Activated T-helper 9 cell treated with anti-CD3 and anti-CD28 coated beads, Interleukin-2, amount 50 U/mL, for 16 hours (primary cell): ENCODE data around the gene HMMR.
"Not testable (repeated sequence)": the region's sequence is repeated elsewhere in the genome, so short reads cannot be mapped to it uniquely, and the experiment has no call there.

Experiments
- DNase-seq: peaks from one replicate; pipeline ENCODE4 v3.0.0-alpha.2; 2020; ENCODE audit warnings: low read depth

The HMMR gene, protein sequence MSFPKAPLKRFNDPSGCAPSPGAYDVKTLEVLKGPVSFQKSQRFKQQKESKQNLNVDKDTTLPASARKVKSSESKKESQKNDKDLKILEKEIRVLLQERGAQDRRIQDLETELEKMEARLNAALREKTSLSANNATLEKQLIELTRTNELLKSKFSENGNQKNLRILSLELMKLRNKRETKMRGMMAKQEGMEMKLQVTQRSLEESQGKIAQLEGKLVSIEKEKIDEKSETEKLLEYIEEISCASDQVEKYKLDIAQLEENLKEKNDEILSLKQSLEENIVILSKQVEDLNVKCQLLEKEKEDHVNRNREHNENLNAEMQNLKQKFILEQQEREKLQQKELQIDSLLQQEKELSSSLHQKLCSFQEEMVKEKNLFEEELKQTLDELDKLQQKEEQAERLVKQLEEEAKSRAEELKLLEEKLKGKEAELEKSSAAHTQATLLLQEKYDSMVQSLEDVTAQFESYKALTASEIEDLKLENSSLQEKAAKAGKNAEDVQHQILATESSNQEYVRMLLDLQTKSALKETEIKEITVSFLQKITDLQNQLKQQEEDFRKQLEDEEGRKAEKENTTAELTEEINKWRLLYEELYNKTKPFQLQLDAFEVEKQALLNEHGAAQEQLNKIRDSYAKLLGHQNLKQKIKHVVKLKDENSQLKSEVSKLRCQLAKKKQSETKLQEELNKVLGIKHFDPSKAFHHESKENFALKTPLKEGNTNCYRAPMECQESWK

DNA sequence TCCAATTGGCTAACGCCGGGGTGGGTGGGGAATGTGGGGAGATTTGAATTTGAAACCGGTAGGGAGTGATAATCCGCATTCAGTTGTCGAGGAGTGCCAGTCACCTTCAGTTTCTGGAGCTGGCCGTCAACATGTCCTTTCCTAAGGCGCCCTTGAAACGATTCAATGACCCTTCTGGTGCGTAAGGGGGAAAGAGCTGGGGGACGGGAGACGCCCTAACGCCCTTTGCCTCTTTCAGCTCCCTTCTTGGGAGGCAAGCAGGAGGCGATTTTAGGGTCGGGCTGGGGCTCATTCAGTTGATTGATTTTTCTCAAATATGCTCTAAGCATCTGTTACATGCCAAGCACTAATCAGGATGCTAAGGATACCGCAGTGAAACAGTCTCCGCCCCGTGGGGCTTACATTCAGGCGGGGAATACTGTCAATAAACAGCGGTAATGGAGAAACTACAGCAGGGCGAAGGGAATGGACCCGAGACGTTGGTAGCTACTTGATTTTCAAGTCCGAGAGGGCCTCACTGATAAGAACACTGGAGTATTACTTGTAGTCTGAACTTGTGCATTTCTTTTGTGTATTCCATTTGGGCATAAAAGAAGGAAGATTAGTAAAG is at the start of gene HMMR:
HMMR (plus strand) TSS at position 71 of the 610 bp plus-strand sequence; CDS start at position 132, 61 bp downstream.
- no peak for DNase-seq

DNA sequence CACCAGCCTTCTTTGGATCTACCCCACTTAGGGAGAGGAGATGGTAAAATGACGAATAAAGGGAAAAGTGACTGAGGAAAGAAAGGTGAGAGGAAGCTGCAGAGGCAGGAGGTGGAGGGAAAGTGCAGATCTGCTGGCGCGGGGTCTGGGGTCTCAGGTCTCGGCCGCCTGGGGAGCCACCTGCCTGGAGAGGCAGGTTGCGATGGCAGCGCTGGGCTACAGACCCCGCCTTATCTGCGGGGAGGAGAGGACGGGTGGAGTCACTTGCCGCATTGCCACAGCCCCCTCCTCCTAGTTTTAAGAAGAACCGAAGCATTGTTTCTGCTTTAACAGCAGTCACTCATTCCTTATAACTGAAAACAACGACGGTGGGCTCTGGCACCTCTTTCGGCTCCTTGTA is 44.8 kb upstream of the HMMR start:
- DNase-seq = not testable (repeated sequence)

DNA sequence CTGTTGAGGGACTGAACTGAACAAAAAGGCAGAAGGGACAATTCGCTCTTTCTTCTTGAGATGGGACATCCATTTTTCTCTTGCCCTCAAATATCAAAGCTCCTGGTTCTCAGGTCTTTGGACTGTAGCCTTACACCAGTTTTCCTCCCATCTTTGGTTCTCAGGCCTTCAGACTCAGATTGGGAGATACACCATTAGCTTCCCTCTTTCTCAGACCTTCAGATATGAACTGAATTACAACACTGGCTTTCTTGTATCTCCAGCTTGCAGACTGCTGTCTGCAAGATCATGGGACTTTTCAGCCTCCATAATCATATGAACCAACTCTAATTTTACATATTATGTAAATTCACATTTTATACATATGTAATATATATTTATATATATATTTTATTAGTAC is 35.6 kb upstream of the HMMR start:
- no peak for DNase-seq

DNA sequence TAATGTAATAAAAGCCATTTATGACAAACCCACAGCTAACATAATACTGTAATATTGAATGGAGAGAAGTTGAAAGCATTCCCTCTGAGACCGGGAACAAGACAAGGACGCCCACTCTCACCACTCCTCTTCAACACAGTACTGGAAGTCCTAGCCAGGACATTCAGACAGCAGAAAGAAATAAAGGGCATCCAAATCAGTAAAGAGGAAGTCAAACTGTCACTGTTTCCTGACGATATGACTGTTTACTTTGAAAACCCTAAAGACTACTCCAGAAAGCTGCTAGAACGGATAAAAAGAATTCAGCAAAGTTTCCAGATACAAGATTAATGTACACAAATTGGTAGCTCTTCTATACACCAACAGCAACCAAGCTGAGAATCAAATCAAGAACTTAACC is 34.3 kb upstream of the HMMR start:
- not testable (repeated sequence) for DNase-seq

DNA sequence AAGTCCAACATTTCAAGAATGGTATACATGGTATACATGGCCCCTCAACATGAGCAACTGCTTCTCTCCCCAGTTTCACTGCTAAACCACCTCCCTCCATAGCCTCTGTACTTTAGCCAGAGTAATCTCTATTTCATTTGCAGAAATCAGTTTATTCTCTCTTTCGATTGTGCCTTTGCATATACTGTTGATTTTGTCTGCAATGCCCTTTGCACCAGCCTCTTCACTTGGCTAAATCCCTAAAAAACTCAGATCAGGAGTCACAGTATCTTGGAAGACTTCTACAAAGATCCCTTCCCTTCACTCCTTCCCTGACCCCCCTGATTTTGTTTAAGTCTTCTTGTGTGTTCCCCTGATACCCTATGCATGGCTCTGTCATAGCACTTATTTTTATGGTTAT is 27.9 kb upstream of the HMMR start:
- DNase-seq = no peak

DNA sequence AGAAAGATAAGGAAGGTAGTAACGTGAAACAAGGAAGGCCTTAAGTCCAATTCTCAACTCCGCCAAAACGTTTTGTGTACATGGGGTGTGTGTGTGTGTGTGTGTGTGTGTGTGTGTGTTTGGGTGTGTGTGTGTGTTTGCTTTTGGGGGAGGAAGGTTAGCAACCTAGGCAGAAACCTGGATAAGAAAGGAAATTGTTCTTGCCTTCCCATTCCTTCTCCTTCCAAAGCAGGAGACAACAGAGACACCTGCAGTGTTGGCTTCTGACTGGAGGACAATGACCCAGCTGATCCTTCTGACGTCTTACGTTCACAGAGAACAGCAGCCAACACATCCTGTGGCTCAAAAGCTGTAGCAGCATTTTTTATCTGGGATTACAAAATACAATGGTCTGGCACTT is 27.2 kb upstream of the HMMR start:
- DNase-seq = no peak

DNA sequence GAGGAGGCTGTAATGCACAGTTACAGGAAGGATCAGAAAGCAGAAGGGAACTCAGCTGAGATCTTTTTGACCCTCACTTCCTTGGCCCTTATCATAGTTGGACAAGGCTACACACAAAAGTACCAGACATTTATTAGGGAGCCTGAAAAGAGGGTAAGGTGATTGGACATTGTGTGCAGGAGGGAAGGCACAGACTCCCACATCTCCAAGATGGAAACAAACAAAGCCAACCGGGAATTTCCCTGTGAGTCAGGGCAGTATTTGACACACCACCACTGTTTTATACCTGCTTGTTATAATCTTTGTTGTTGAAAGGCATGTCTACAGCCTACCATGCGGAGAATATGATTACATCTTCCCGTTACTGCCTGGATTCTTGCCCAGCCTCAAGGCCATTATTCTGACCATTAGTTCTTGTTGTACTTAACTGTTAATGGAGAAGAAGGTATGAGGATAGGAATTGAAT is 26.0 kb upstream of the HMMR start:
- no peak for DNase-seq

DNA sequence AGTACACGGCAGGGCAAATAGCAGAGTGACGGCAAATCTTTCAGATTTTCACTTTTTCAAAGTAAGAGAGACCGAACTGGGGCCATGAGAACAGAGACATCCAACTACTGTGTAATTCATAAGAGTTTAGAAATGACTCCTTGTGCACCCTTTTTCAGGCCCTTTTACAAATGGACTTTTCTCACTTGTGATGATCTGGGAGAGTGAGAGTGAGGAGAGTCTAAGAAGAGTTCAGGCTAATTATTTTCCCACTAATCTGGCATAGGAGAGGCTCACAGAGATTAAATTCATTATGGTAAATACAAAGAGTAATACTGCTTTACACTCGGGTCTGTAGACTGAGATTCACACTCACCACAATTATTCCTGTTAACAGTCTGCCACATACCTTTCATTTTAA is 23.9 kb upstream of the HMMR start:
- DNase-seq = no peak

DNA sequence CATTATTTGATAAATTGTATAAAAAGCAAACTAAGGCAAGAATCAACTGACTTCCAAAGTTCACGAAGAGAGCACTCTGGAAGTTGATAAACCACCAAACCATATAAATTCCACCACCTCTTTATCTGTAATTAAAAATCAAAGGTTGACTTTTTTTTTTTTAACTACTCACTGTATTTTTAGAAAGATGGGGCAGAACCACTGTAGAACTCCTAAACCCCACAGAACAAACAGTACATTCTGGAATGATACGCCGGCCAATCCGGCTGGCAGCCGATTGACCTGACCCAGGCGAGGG is 23.5 kb upstream of the HMMR start:
- DNase-seq = no peak

DNA sequence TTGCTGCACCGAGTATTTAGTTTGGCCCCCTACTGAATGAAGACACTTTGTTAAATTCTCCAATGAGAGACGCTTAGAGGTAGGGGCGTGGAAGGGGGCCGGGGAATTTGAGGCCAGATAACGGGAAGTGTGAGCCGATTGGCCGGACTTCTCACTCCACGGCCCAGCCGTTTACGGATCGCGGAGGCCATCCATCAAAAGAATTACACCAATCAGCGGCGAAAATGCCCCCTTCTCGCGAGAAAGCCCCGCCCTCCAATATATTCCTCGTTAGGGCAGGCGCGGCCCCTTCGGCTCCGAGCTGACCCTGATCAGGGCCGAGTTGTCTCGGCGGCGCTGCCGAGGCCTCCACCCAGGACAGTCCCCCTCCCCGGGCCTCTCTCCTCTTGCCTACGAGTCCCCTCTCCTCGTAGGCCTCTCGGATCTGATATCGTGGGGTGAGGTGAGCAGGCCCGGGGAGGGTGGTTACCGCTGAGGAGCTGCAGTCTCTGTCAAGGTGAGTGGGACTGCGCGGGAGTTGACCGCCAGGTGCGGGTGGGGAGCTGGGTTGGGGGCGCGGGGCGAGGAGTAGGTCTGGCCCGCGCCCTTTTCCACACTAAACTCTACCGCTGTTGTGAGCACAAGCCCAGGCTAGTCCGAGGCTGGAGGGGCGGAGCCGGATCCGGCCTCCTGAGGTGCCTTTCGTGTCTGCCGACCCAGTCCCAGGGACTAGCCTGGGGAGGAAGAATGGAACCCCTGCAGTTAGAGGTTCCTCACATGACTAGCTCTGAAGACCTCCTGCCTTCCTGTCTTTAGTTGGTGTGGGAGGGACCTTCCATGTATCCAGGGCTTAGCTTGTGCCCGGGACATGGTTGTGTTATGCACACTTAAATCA is 22.9 kb upstream of the HMMR start, which contains the start of gene CCNG1:
CCNG1 (plus strand) TSS at position 287 of the 874 bp plus-strand sequence. CDS start 1,662 bp downstream, outside the sequence.
- peak; percentile 78 for DNase-seq

DNA sequence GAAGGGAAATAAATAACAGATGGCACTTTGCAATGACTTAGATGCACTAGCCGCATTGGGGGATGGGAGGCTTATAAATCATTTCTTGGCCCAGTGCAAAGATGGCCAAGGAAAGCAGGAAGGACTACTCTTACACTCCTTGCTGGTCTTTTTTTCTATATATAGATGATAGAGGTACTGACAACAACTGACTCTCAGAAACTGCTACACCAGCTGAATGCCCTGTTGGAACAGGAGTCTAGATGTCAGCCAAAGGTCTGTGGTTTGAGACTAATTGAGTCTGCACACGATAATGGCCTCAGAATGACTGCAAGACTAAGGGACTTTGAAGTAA is 21.4 kb upstream of the HMMR start:
- no peak for DNase-seq

DNA sequence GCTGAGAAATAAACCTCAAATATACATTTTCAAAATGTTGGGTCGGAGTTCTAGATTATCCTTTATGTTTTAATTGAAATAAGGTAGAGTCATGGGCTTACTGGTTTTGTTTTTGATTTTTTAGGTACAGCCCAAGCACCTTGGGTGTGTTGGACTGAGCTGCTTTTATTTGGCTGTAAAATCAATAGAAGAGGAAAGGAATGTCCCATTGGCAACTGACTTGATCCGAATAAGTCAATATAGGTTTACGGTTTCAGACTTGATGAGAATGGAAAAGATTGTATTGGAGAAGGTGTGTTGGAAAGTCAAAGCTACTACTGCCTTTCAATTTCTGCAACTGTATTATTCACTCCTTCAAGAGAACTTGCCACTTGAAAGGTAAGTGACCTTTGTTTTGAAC is 19.5 kb upstream of the HMMR start:
- DNase-seq = no peak

DNA sequence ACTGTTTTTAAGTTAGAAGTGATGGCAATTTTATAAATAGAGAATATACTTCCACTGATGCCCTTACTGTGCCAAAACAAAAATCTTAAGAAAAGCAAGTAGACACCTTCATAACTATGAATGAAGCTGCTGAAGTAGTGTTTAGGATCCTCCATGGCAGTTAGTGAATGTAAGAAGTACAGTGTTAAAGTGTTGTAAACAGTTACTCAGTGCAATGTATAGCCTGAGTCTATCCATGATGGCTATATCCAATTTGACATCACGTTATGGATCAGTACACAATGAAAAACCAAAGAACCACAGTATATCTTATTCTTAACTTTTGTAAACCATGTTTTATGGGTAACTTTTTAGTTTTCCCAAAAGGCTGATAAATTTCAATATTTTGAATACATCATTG is 15.9 kb upstream of the HMMR start:
- no peak for DNase-seq

DNA sequence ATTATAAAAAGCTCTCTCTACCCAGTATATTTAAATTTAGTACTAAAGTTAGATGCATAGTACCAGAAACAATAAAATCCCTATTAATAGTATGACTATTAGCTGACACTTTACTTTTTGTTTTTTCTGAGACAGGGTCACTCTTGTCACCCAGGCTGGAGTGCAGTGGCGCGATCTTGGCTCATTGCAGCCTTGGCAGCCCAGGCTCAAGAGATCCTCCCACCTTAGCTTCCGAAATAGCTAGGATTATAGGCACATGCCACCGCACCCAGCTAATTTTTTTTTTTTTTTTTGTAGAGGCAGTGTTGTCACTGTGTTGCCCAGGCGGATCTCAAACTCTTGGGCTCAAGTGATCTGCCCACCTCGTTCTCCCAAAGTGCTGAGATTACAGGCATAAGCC is 15.1 kb upstream of the HMMR start:
- no peak for DNase-seq

DNA sequence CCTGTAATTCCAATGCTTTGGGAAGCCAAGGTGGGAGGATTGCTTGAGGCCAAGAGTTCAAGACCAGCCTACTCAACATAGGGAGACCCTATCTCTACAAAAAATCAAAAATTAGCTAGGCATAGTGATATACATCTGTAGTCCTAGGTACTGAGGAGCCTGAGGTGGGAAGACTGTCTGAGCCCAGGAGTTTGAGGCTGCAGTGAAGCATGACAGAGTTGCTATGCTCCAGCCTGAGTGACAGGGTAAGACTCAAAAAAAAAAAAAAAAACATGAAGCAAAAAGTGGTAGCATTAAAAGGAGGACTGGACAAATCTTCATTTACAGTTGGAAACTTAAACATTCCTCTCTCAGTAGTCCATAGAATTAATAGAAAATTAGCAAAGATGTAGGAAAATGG is 13.2 kb upstream of the HMMR start:
- no peak for DNase-seq

DNA sequence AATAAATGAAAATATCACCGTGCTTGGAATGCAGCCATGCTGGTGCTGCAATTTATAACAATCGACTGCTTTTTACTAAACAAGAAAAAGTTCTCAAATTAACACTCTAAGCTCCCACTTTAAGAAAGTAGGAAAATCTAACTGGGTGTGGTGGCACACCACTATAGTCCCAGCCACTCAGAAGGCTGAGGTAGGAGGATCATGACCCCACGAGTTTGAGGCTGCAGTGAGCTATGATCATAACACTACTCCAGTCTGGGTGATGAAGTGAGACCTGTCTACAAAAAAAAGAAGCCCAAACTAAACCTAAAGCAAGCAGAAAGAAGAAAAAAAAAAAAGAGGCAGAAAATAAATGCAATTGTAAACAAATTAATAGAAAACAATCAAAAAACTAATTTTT is 12.6 kb upstream of the HMMR start:
- no peak for DNase-seq

DNA sequence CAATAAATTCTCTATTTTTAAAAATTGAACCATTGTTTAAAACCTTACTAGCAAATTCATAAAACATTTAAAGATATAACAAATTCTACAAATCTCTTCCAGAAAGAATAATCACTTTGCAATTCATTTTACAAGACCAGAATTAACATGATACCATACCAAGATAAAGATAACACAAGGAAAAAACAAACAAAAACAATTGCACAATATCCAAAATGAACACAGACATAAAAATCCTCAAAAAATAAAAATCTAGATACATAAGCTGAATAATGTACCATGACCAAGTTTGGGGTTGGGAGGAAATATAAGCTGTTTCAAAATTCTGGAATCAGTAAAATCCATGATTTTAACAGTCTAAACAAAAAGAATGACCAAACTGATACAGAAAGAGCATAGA is 11.9 kb upstream of the HMMR start:
- DNase-seq = no peak

DNA sequence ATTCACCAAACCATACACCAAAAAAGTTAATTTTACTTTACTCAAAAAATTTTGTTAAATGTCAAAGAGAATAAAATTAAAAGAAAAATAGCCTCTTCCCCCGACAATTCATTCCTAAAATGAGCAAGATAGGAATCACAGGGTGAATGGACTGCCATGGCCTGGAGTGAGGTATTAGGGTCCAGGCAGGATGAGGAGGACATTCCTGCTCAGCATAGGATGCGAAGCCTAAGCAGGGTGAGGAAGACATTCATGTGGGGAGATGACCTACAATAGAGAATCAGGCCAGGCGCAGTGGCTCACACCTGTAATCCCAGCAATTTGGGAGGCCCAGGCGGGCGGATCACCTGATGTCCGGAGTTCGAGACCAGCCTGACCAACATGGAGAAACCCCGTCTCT is 8.9 kb upstream of the HMMR start:
- no peak for DNase-seq

DNA sequence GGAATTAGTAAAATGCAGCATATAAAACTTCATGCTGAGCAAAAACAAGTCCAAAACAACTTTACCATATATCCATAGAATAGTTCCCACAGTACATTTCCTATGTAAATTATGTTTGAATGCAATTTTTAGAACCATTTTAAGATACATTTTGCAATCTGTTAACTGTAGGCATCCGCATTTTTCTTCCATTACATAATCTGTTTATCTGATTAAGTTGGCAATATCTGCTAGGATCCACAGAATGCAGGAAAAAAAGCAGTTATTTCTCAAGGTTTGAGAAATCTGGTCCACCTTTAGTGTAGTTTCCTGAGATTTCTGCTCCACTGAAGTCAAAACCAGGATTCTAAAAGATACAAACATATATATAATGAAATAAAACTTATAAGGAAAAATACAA is 6.7 kb upstream of the HMMR start:
- no peak for DNase-seq

DNA sequence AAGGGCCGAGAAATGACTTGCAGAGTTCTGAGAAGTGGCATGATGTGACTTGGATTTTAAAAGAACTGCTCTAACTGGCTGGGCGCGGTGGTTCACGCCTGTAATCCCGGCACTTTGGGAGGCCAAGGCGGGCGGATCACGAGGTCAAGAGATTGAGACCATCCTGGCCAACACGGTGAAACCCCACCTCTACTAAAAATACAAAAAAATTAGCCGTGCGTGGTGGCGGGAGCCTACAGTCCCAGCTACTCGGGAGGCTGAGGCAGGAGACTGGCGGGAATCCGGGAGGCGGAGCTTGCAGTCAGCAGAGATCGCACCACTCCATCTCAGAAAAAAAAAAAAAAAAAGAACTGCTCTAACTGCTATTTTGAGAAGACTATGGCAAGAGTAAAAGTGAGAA is 5.0 kb upstream of the HMMR start:
- DNase-seq = not testable (repeated sequence)

DNA sequence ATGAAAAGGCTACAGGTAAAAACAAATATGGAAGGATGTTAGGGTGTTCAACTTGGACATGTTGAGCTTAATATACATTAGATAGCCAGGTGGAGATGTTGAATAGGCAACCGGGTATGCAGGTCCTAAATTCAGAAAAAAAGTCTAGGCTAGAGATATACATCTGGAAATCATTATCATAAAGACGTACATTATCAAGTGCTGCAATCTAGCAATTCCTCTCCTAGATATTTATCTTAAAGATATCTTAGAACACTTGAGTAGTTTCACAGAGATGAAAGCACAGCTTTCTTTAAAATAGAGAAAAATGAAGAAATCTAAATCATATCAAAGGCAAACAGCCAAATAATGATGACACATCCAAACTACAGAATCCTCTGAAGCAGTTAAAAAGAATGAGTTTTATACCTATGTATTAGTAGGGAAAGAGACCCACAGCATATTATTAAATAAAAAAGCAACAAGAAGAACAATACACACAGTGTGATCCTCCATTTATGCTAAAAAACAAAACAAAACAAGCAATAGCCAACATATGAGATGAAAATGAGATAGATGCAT is 4.3 kb upstream of the HMMR start:
- no peak for DNase-seq

DNA sequence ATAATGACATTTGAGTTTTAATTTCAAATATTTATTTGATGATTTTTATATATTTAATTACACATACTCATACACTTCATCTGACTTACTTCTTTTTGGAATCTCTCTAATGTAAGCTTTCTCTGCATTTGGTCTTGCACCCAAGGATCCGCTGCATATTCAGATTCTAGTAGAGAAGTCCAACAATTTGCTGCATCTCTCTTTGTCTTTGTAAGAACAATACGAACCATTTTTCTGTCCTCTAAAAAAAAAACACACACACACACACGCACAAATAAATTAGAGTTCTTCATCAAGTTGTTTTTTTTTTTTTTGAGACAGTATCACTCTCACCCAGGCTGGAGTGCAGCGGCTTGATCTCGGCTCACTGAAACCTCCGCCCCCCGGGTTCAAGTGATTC is 3.6 kb upstream of the HMMR start:
- no peak for DNase-seq
